Hepatocyte (in vitro differentiated cells): ENCODE results near the gene RBFOX2. TPM values are rescaled to one million over a fixed set of nuclear protein-coding genes. Genes with fewer than 3 reads are reported as not detected.

Source experiments
- DNase-seq: peaks from one replicate; pipeline ENCODE4 v3.0.0-alpha.2; 2016; ENCODE audit warnings: low spot score
- H2AFZ ChIP-seq: fragments of 200-600 bp; sonication (generic); 2 replicates; pipeline ENCODE4 v1.6.0; 2016; ENCODE audit warnings: antibody characterized with exemption, mild to moderate bottlenecking
- H3K27ac ChIP-seq: fragments of 200-600 bp; sonication (generic); 2 replicates; pipeline ENCODE4 v1.5.1; 2016; ENCODE audit warnings: mild to moderate bottlenecking
- H3K27me3 ChIP-seq: fragments of 200-600 bp; sonication (generic); 2 replicates; pipeline ENCODE4 v1.6.1; 2016
- H3K36me3 ChIP-seq: fragments of 200-600 bp; sonication (generic); replicated peaks from 2 replicates; pipeline ENCODE4 v1.5.1; 2016; ENCODE audit warnings: low read depth; ENCODE audit not compliant: insufficient read depth
- H3K4me1 ChIP-seq: fragments of 200-600 bp; sonication (generic); 2 replicates; pipeline ENCODE4 v1.5.1; 2016; ENCODE audit warnings: mild to moderate bottlenecking, moderate library complexity; ENCODE audit not compliant: insufficient read depth
- H3K4me2 ChIP-seq: fragments of 200-600 bp; sonication (generic); 2 replicates; pipeline ENCODE4 v1.6.0; 2016
- H3K4me3 ChIP-seq: fragments of 200-600 bp; sonication (generic); 2 replicates; pipeline ENCODE4 v1.5.1; 2016; ENCODE audit warnings: mild to moderate bottlenecking
- H3K79me2 ChIP-seq: fragments of 200-600 bp; sonication (generic); 2 replicates; pipeline ENCODE4 v1.6.0; 2017; ENCODE audit warnings: mild to moderate bottlenecking
- H3K9me2 ChIP-seq: fragments of 200-600 bp; sonication (generic); replicated peaks from 2 replicates; pipeline ENCODE4 v1.6.0; 2017; ENCODE audit warnings: mild to moderate bottlenecking; ENCODE audit not compliant: insufficient read depth
- H3K9me3 ChIP-seq: fragments of 200-600 bp; sonication (generic); 2 replicates; pipeline ENCODE4 v1.5.1; 2016; ENCODE audit warnings: low read depth, mild to moderate bottlenecking
- H4K20me1 ChIP-seq: fragments of 200-600 bp; sonication (generic); 2 replicates; pipeline ENCODE4 v1.6.0; 2016; ENCODE audit warnings: mild to moderate bottlenecking; ENCODE audit not compliant: insufficient read depth, poor library complexity, severe bottlenecking
- EZH2 ChIP-seq: fragments of 200-600 bp; sonication (generic); IDR thresholded peaks from 2 replicates; pipeline ENCODE4 v1.6.1; 2016; ENCODE audit warnings: antibody characterized with exemption, mild to moderate bottlenecking, borderline replicate concordance
- EZH2phosphoT487 ChIP-seq: fragments of 200-600 bp; sonication (generic); IDR thresholded peaks from one replicate; pipeline ENCODE4 v1.6.1; 2018; ENCODE audit warnings: antibody characterized with exemption, mild to moderate bottlenecking, low read depth, moderate library complexity; ENCODE audit not compliant: unreplicated experiment, severe bottlenecking
- WGBS: methylation state at CpG from one replicate; pipeline ENCODE4 v1.1.6; 2016; ENCODE audit warnings: low lambda C conversion rate; ENCODE audit errors: missing lambda C conversion rate; 5-methylcytosine and 5-hydroxymethylcytosine counted together
- polyA plus RNA-seq: library from polyadenylated mRNA; unstranded; fragments of >200 nt; fragmentation: Nextera tagmentation; extraction: Ambion mirVana; gene quantifications from 2 replicates; pipeline ENCODE4 v1.2.1, GENCODE V29; 2016
- total RNA-seq: library from RNA; depleted of rRNA; stranded (reverse); fragments of >200 nt; gene quantifications from 2 replicates; pipeline ENCODE4 v1.2.3, GENCODE V29; 2014
- TF ChIP-seq, protein P1 (sequence below): fragments of 200-600 bp; sonication (generic); IDR thresholded peaks from 2 replicates; pipeline ENCODE4 v1.5.1; 2016; ENCODE audit warnings: antibody characterized with exemption, mild to moderate bottlenecking; ENCODE audit not compliant: poor library complexity

The RBFOX2 gene
- total and polyA plus RNA-seq, 2 experiments from 2014 or later = 76.7 to 133 TPM

DNA sequence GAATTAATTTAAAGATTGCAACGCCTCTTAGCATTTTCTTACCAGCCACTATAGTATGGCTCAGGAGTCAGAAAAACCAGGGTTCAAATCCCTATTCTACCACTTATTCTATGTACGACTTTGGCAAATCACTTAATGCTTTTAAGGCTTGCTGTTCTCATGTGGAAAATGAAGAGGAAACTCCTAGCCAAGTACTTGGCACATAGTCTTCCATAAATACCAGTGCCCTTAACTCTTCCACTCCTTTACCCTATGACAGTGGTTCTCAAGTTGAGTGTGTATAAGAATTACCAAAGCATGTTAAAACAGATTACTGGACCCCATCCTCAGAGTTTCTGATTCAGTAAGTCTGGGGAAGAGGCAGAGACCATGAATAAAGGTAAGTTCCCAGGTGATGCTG lies 107.6 kb downstream of the RBFOX2 start:
- no peak for TF ChIP-seq EZH2phosphoT487
- TF ChIP-seq EZH2 = no peak
- TF ChIP-seq, protein P1, sequence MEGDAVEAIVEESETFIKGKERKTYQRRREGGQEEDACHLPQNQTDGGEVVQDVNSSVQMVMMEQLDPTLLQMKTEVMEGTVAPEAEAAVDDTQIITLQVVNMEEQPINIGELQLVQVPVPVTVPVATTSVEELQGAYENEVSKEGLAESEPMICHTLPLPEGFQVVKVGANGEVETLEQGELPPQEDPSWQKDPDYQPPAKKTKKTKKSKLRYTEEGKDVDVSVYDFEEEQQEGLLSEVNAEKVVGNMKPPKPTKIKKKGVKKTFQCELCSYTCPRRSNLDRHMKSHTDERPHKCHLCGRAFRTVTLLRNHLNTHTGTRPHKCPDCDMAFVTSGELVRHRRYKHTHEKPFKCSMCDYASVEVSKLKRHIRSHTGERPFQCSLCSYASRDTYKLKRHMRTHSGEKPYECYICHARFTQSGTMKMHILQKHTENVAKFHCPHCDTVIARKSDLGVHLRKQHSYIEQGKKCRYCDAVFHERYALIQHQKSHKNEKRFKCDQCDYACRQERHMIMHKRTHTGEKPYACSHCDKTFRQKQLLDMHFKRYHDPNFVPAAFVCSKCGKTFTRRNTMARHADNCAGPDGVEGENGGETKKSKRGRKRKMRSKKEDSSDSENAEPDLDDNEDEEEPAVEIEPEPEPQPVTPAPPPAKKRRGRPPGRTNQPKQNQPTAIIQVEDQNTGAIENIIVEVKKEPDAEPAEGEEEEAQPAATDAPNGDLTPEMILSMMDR = no peak
- Histone ChIP-seq H2AFZ (no peak overlapping the region), H3K27ac (peak overlapping the region; percentile 23), H3K9me3 (no peaks in the 10 kb centered on the region), H3K79me2 (peaks cover 86% of the 10 kb centered on the region), H3K4me3 (no peak overlapping the region), H3K4me2 (peak overlapping the region; percentile 2), H3K4me1 (peaks cover 13% of the 10 kb centered on the region), H3K27me3 (no peaks in the 10 kb centered on the region), H4K20me1 (no peaks in the 10 kb centered on the region), H3K36me3 (no peaks in the 10 kb centered on the region), H3K9me2 (no peaks in the 10 kb centered on the region)
- no peak for DNase-seq
- WGBS = 73% methylated on average over 2 of the region's 2 CpGs

DNA sequence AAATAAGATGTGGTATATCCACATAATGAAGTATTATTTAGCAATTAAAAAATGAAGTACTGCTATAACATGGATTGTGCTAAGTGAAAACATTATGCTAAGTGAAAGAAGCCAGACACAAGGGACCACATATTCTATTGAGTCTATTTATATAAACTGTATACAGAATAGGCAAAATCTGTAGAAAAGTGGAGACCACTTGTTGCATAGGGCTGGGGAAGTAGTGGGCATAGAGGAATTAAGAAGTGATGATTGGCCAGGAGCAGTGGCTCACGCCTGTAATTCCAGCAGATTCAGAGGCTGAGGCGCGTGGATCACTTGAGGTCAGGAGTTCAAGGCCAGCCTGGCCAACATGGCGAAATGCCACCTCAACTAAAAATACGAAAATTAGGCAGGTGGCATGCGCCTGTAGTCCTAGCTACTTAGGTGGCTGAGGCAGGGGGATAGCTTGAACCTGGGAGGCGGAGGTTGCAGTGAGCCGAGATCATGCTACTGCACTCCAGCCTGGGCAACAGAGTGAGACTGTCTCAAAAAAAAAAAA lies 109.6 kb downstream of the RBFOX2 start:
- Histone ChIP-seq H3K36me3 (no peaks in the 10 kb centered on the region), H3K27me3 (no peaks in the 10 kb centered on the region), H2AFZ (no peak overlapping the region), H3K4me1 (peaks cover 24% of the 10 kb centered on the region), H3K27ac (no peak overlapping the region), H3K4me3 (no peak overlapping the region), H3K9me3 (no peaks in the 10 kb centered on the region), H3K79me2 (peaks cover 74% of the 10 kb centered on the region), H3K9me2 (no peaks in the 10 kb centered on the region), H3K4me2 (no peak overlapping the region), H4K20me1 (no peaks in the 10 kb centered on the region)
- TF ChIP-seq EZH2 = no peak
- TF ChIP-seq, protein P1 = no peak
- no peak for TF ChIP-seq EZH2phosphoT487
- WGBS = 95% methylated on average over 8 of the region's 8 CpGs
- DNase-seq = no peak

DNA sequence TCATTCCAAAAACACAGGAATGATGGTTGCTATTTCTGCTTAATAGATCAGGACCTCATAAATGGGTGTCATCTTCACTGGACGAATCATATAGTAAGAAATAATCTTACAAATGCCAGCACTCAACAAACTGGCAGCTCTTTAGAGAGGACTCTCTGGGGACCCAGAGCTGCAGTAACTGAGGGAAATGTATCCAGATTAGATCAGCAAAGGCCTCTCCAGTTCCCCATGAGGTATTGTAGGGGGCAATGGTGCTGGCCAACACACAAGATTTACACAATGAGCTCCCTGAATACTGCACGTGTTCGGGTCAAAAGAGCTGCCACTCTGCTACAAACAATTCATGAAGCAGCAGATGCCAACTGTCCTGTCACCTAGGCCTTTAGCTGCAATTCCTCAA lies 110.2 kb downstream of the RBFOX2 start:
- no peak overlapping the region for H3K27ac ChIP-seq
- 71% methylated on average over 3 of the region's 3 CpGs for WGBS

More for the DNA sequence above, 110.2 kb downstream of the RBFOX2 start:
- Histone ChIP-seq H3K4me1 (peaks cover 30% of the 10 kb centered on the region), H2AFZ (no peak overlapping the region), H3K27me3 (no peaks in the 10 kb centered on the region), H3K4me3 (no peak overlapping the region), H3K4me2 (no peak overlapping the region), H3K79me2 (peaks cover 74% of the 10 kb centered on the region), H3K9me2 (no peaks in the 10 kb centered on the region), H4K20me1 (no peaks in the 10 kb centered on the region), H3K9me3 (no peaks in the 10 kb centered on the region), H3K36me3 (no peaks in the 10 kb centered on the region)
- no peak for DNase-seq
- TF ChIP-seq, protein P1 = no peak
- TF ChIP-seq EZH2 = no peak
- no peak for TF ChIP-seq EZH2phosphoT487
